Limb (tissue), 2 donors: Measurements from ENCODE around the gene ADAM11.

Experiments
- DNase-seq, 2 donors: peaks; one replicate each; pipeline ENCODE4 v3.0.0-alpha.2; 2016; ENCODE audit errors: extremely low spot score in 2 of 2

Gene ADAM11

GRCh38 chr17:44775136-44775837, 16.5 kb downstream of the ADAM11 start:
- DNase-seq = peak in 1 of 2 donors; percentile 95

GRCh38 chr17:44775838-44776621, 17.2 kb downstream of the ADAM11 start:
- DNase-seq = peak in 1 of 2 donors; percentile 98

- DNase-seq = no peak
These were observed 18.0 kb downstream of the ADAM11 start for GRCh38 chr17:44776628-44777393.

GRCh38 chr17:44777394-44778348, 18.9 kb downstream of the ADAM11 start:
- DNase-seq = no peak

GRCh38 chr17:44778656-44779210, 19.9 kb downstream of the ADAM11 start:
- no peak for DNase-seq

- DNase-seq = peak; percentile 84 to 90
These were observed 20.6 kb downstream of the ADAM11 start for GRCh38 chr17:44779211-44780025.

- DNase-seq = no peak
These were observed 21.4 kb downstream of the ADAM11 start for GRCh38 chr17:44780161-44780560.

GRCh38 chr17:44780845-44781480, 22.2 kb downstream of the ADAM11 start:
- no peak for DNase-seq

- peak; percentile 21 to 38 for DNase-seq
These were observed 22.9 kb downstream of the ADAM11 start for GRCh38 chr17:44781551-44782325.

- DNase-seq = peak in 1 of 2 donors; percentile 22
These were observed 23.6 kb downstream of the ADAM11 start for GRCh38 chr17:44782326-44782850.

- DNase-seq = no peak
These were observed 27.1 kb downstream of the ADAM11 start for GRCh38 chr17:44785921-44786320.

- no peak for DNase-seq
These were observed 27.8 kb downstream of the ADAM11 start for GRCh38 chr17:44786551-44787081.

- DNase-seq = no peak
These were observed 28.6 kb downstream of the ADAM11 start for GRCh38 chr17:44787271-44787940.

GRCh38 chr17:44788139-44788538, 29.4 kb downstream of the ADAM11 start:
- no peak for DNase-seq

GRCh38 chr17:44792276-44792675, 33.5 kb downstream of the ADAM11 start:
- no peak for DNase-seq

GRCh38 chr17:44793885-44794842, 35.4 kb downstream of the ADAM11 start:
- peak; percentile 42 to 46 for DNase-seq
